Measurements from ENCODE around the gene CD52. TPM values are rescaled to one million over a fixed set of nuclear protein-coding genes. Genes with fewer than 3 reads are reported as not detected.

CD52 gene
- total and polyA plus RNA-seq, 2 of the 4 experiments (the other 2 are of a cell fraction) = 1.6 TPM; not detected in 1

- BruUV-seq (replicated peaks) = no TSS peak
- no peak within 1 kb of the TSS for H3K18ac ChIP-seq (ENCODE audit: low read depth, low read length)
- no peaks in the 10 kb centered on the region for H3K27me3 ChIP-seq (ENCODE audit: control insufficient read depth, insufficient read depth, low read length)
- peaks cover 12 to 34% of the 10 kb centered on the region in 2 experiments; a peak in 3 of 4 replicates for H3K79me1 ChIP-seq (ENCODE audit: low read depth in 1 of 2, low read length in 2 of 2)
- in situ Hi-C loops (cut with MboI; ENCODE audit: low sequenced_read_pairs) = no loop called here
- H3K4me2 ChIP-seq (ENCODE audit: low read depth, low read length) = peak within 1 kb of the TSS; percentile 92
- intact Hi-C loops (cut with micrococcal nuclease) = no loop called here
- H2AK9ac ChIP-seq (replicated peaks; ENCODE audit: low read depth, low read length, poor library complexity) = peak within 1 kb of the TSS; percentile 87
- peak within 1 kb of the TSS; percentile 62 for H3K27ac ChIP-seq (ENCODE audit: insufficient read depth, low read length)
- peak within 1 kb of the TSS; percentile 16; the same call in 1 of the 3 replicates for H2BK15ac ChIP-seq (ENCODE audit: low read depth, low read length)
- peak within 1 kb of the TSS; percentile 79 for H3K4ac ChIP-seq (ENCODE audit: low read depth, low read length)
- H3K4me1 ChIP-seq (ENCODE audit: control insufficient read depth, insufficient read depth, low read length) = peaks cover 14% of the 10 kb centered on the region
- 1% methylated on average over 23 of the region's 51 CpGs; no CpG with 5 or more reads in 1 of the 2 experiments for WGBS, 2 experiments (ENCODE audit: extremely low coverage in 2 of 2, insufficient read length in 1 of 2)
- peak within 1 kb of the TSS; percentile 77; the same call in 1 of the 2 replicates for H3K56ac ChIP-seq (ENCODE audit: extremely low read depth, insufficient read depth, low read length)
- ATAC-seq (ENCODE audit: low read depth) (peak; percentile 99), DNase-seq (peak; percentile 94)
- ChIA-PET POLR2A (ENCODE audit: unreplicated experiment) (interaction anchor here (1.0 kb wide), 1 partner anchor 15 kb away, joined by 14 read pairs; no protein-coding TSS in a partner anchor), CTCF (no interaction called here)
- H3K23ac ChIP-seq (ENCODE audit: low read depth, low read length) = peak within 1 kb of the TSS; percentile 60
- TF ChIP-seq MAFK (IDR thresholded peaks at IDR 0.05; ENCODE audit: low read depth, low read length) (no peak), NFE2L2 (IDR thresholded peaks at IDR 0.05; ENCODE audit: low read depth, low read length) (no peak), RCOR1 (IDR thresholded peaks at IDR 0.05; ENCODE audit: insufficient replicate concordance, low read length) (no peak), MAZ (IDR thresholded peaks at IDR 0.05; ENCODE audit: borderline replicate concordance, low read depth, low read length) (0 out of 2 replicates have a peak, but pooled peaks have one; percentile 22), USF2 (IDR thresholded peaks at IDR 0.05; ENCODE audit: low read depth, low read length) (no peak), MXI1 (IDR thresholded peaks at IDR 0.05; ENCODE audit: borderline replicate concordance, low read depth, low read length) (peak; percentile 90), BHLHE40 (IDR thresholded peaks at IDR 0.05; ENCODE audit: low read depth, low read length) (peak; percentile 88), POLR2A (IDR thresholded peaks at IDR 0.05; ENCODE audit: low read depth, low read length) (peak; percentile 31; the same call in 1 of the 2 replicates), SMC3 (IDR thresholded peaks at IDR 0.05; ENCODE audit: low read depth, low read length) (0 out of 2 replicates have a peak, but pooled peaks have one; percentile 5)
- peak within 1 kb of the TSS; percentile 78 for H3K9ac ChIP-seq (ENCODE audit: low read depth, low read length)
- peak within 1 kb of the TSS; percentile 92 to 97 for H4K8ac ChIP-seq (ENCODE audit: low read depth in 2 of 2, low read length in 2 of 2)
- H2BK20ac ChIP-seq (ENCODE audit: low read depth, low read length) = no peak within 1 kb of the TSS
- dilution Hi-C loops (cut with HindIII; ENCODE audit: low sequenced_read_pairs, unreplicated experiment) = no loop called here
- H4K20me1 ChIP-seq (ENCODE audit: insufficient read depth, low read length) = no peaks in the 10 kb centered on the region
- peak within 1 kb of the TSS; percentile 99 for H2AFZ ChIP-seq (replicated peaks; ENCODE audit: low read length, poor library complexity)
- H3K9me1 ChIP-seq (ENCODE audit: insufficient read depth, low read length) = peaks cover 17% of the 10 kb centered on the region
- peak within 1 kb of the TSS; percentile 67 for H2BK120ac ChIP-seq (ENCODE audit: low read depth, low read length)
- H4K5ac ChIP-seq (ENCODE audit: low read depth, low read length) = peak within 1 kb of the TSS; percentile 80
- H4K91ac ChIP-seq (ENCODE audit: insufficient read depth, low read depth, low read length) = peak within 1 kb of the TSS; percentile 60; the same call in 1 of the 2 replicates
- no peaks in the 10 kb centered on the region for H3K36me3 ChIP-seq (ENCODE audit: control insufficient read depth, insufficient read depth, low read length)
- peak within 1 kb of the TSS; percentile 37 for H2BK5ac ChIP-seq (ENCODE audit: low read depth, low read length, poor library complexity, severe bottlenecking)
- peak within 1 kb of the TSS; percentile 90 for H3K4me3 ChIP-seq (ENCODE audit: insufficient read depth, low read depth, low read length)
- no peaks in the 10 kb centered on the region for H3K9me3 ChIP-seq (ENCODE audit: control insufficient read depth, insufficient read depth, low read length)
- H3K14ac ChIP-seq (replicated peaks; ENCODE audit: low read depth, low read length) = peak within 1 kb of the TSS; percentile 88
- H2AK5ac ChIP-seq (ENCODE audit: low read depth, low read length) = peak within 1 kb of the TSS; percentile 31; the same call in 1 of the 2 replicates
Measured at GRCh38 chr1:26306290-26307229, 11.2 kb upstream of the CD52 start, which contains the start of gene UBXN11. Gene UBXN11 (minus strand): TSS chr1:26306636. CDS start chr1:26302883, 3,753 bp downstream.
